Right cardiac atrium (tissue), 5 donors: ENCODE measurements around the gene KPNA4. TPM values are rescaled to one million over a fixed set of nuclear protein-coding genes. Genes with fewer than 3 reads are reported as not detected.
"Not testable (repeated sequence)": the region's sequence is repeated elsewhere in the genome, so short reads cannot be mapped to it uniquely, and the experiment has no call there.

Experiments
- ATAC-seq, 2 donors: fragments of 200-7000 bp; cut with Tn5 transposase; one replicate each; pipeline versions ENCODE4 v1.8.0 to v1.9.1; 2020; ENCODE audit warnings: moderate library complexity in 2 of 2, mild to moderate bottlenecking in 1 of 2
- DNase-seq, 3 donors: peaks; one replicate each; pipeline ENCODE4 v3.0.0-alpha.2; 2020
- H3K27ac ChIP-seq: one replicate; pipeline ENCODE4 v1.5.1; 2013; ENCODE audit warnings: mild to moderate bottlenecking, low read length, control low read depth, moderate library complexity
- H3K27me3 ChIP-seq: one replicate; pipeline ENCODE4 v1.6.1; 2013; ENCODE audit not compliant: control insufficient read depth, insufficient read depth
- H3K4me1 ChIP-seq: one replicate; pipeline ENCODE4 v1.6.1; 2013; ENCODE audit warnings: low read length; ENCODE audit not compliant: control insufficient read depth, insufficient read depth
- H3K4me3 ChIP-seq: one replicate; pipeline ENCODE4 v1.5.1; 2013; ENCODE audit warnings: low read length, control low read depth
- H3K9me3 ChIP-seq: one replicate; pipeline ENCODE4 v1.6.1; 2013; ENCODE audit warnings: low read length; ENCODE audit not compliant: control insufficient read depth
- WGBS: extraction: QIAGEN DNeasy Blood & Tissue Kit; methylation state at CpG from one replicate; pipeline ENCODE4 v1.1.7; 2013; 5-methylcytosine and 5-hydroxymethylcytosine counted together
- intact Hi-C, 4 donors: fragments of 100-400 bp; cut with DNase I; formaldehyde crosslinking; loops; one replicate each; pipeline versions ENCODE4 v1.11.0 to v1.14.0; 2022 to 2023
- polyA plus RNA-seq: library from polyadenylated mRNA; stranded (reverse); fragments of 200-250 nt; gene quantifications from one replicate; pipeline ENCODE4 v1.2.3, GENCODE V29; 2013
- total RNA-seq, 4 donors: library from RNA; stranded (reverse); fragmentation: NEBNext Ultra II Directional; extraction: Animal tissue kit (Norgen Biotek cat#: 25700); gene quantifications; one replicate each; pipeline ENCODE4 v1.2.1, GENCODE V29; 2021
- donor health status: healthy with polysubstance abuse.
- donor health status: DM: no; HTN: yes; CAD: no.
- donor health status: DM: no; HTN: no; CAD: no.
- donor health status: DM: no; HTN: yes; CAD: no; lungs with severe emphysema.
- donor health status: DM: yes; HTN: yes; CAD: no.

Gene KPNA4
- total and polyA plus RNA-seq, 5 donors = 27.9 to 132 (median 101) TPM

DNA sequence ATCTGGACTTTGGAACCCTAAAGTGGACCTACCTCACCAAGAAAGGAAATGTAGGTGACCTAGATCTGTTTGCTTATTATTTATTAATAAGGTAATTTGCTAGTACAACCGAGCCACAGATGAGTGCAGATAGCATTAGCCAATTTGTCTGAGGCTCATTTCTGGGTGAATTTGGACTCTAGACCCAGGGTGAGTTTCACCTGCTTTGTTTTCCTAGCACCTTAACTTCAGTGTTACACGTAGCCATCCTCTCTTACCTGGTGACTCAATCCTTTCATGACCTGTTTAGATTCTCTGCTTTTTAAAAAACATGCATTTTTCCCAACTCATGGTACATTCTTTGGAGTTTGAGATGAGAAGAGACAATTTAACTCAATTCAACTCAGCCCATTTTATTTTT lies 33.5 kb upstream of the KPNA4 start:
- DNase-seq = no peak
- no peaks in the 10 kb centered on the region for H3K9me3 ChIP-seq
- no peaks in the 10 kb centered on the region for H3K27me3 ChIP-seq
- ATAC-seq = no peak
- WGBS = 78% methylated on average over 2 of the region's 2 CpGs
- intact Hi-C loops = no loop called here
- H3K27ac ChIP-seq = no peak overlapping the region
- no peaks in the 10 kb centered on the region for H3K4me1 ChIP-seq
- no peak overlapping the region for H3K4me3 ChIP-seq

DNA sequence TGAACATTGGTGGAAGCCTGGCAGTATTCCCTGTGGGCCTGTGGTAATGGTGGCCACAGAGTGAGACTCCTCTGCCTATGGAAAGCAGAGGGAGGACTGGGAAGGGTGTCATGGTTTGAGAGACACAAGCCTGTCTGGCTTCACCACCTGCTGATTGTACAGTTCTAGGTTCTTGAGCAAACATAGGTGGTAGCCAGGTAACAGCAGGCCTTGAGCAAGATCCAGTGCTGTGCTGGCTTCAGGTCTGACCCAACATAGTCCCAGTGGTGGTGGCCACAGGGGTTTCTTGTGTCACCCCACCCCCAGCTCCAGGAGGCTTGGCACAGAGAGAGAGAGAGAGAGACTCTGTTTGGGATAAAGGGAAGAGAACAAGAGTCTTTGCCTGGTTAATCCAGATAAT lies 22.7 kb upstream of the KPNA4 start:
- Histone ChIP-seq H3K4me1 (peaks cover 2% of the 10 kb centered on the region), H3K27ac (no peak overlapping the region), H3K9me3 (no peaks in the 10 kb centered on the region), H3K27me3 (no peaks in the 10 kb centered on the region), H3K4me3 (no peak overlapping the region)
- no peak for DNase-seq
- intact Hi-C loops = no loop called here
- no peak for ATAC-seq

DNA sequence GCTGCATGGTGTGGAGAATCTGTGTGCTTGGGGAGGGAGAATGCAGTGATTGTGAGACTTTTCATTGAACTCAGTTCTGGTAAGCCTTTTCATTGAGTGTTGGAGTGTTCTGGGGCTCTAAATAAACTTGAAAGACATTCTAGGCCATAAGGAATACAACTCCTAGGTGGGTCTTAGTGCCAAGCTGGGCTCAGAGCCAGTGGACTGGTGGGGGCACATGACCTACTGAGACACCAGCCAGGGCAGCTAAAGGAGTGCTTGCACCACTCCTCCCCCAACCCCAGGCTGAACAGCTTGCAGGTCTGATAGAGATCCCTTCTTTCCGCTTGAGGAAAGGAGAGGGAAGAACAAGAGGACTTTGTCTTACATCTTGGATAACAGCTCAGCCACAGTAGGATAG lies 21.7 kb upstream of the KPNA4 start:
- ATAC-seq = no peak

DNA sequence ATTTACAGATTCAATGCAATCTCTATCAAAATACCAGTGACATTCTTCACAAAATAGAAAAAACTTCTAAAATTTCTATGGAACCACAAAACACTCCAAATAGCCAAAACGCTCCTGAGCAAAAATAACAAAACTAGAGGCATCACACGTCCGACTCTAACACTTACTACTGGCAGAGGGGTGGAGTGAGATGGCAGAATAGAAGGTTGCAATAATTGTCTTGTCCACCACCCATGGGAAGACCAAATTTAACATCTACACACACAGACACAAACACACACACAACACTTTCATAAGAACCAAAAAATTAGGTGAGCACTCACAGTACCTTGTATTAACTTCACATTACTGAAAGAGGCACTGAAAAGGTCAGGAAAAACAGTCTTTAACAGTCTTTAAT lies 21.3 kb upstream of the KPNA4 start:
- intact Hi-C loops = no loop called here
- 87% methylated on average over 3 of the region's 3 CpGs for WGBS
- ATAC-seq = no peak

More for the DNA sequence above, 21.7 kb upstream of the KPNA4 start:
- Histone ChIP-seq H3K27ac (no peak overlapping the region), H3K9me3 (no peaks in the 10 kb centered on the region), H3K4me1 (peaks cover 2% of the 10 kb centered on the region), H3K4me3 (no peak overlapping the region), H3K27me3 (no peaks in the 10 kb centered on the region)
- intact Hi-C loops = no loop called here
- 100% methylated on average over 1 of the region's 1 CpG for WGBS
- DNase-seq = peak in 1 of 3 donors; percentile 38

DNA sequence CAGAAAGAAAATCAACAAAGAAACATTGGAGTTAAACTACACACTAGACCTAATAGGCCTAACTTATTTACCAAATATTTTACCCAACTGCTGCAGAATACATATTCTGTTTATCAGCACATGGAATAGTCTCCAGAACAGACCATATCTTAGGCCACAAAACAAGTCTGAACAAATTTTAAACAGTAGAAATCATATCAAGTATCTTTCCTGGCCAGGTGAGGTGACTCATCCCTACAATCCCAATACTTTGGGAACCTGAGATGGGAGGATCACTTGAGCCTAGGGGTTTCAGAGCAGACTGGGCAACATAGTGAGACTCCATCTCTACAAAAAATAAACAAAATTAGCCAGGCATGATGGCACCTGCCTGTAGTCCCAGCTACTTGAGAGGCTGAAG lies 18.1 kb upstream of the KPNA4 start:
- intact Hi-C loops = no loop called here
- Histone ChIP-seq H3K27me3 (no peaks in the 10 kb centered on the region), H3K27ac (no peak overlapping the region), H3K4me3 (no peak overlapping the region), H3K4me1 (peaks cover 2% of the 10 kb centered on the region), H3K9me3 (no peaks in the 10 kb centered on the region)
- no peak for ATAC-seq
- no peak for DNase-seq

More for the DNA sequence above, 21.3 kb upstream of the KPNA4 start:
- Histone ChIP-seq H3K4me3 (no peak overlapping the region), H3K27ac (no peak overlapping the region), H3K4me1 (peaks cover 2% of the 10 kb centered on the region), H3K27me3 (no peaks in the 10 kb centered on the region), H3K9me3 (no peaks in the 10 kb centered on the region)
- DNase-seq = no peak

DNA sequence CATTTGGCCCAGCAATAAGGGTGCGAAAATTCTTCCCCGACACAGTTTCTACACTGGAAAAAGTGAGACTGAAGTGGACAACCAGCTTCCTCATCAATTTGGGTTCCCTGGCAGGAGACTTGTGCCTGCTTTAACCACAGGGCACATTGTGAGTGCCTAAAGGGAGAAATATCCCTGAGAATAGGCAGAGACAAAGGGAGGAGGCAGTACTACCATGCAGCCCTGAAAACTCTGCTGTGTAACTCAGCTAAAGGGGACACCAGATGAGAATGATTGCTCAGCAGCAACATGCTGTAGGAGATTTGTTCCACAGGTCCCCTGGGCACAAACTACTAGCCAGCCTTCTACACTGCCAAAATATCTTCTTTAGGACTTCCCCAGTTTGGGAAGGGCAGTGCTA lies 15.6 kb upstream of the KPNA4 start:
- H3K27me3 ChIP-seq = no peaks in the 10 kb centered on the region
- H3K4me3 ChIP-seq = no peak overlapping the region
- no peak overlapping the region for H3K27ac ChIP-seq
- no peaks in the 10 kb centered on the region for H3K9me3 ChIP-seq
- WGBS = 90% methylated on average over 2 of the region's 2 CpGs
- intact Hi-C loops = no loop called here
- no peaks in the 10 kb centered on the region for H3K4me1 ChIP-seq
- DNase-seq (no peak), ATAC-seq (no peak)

DNA sequence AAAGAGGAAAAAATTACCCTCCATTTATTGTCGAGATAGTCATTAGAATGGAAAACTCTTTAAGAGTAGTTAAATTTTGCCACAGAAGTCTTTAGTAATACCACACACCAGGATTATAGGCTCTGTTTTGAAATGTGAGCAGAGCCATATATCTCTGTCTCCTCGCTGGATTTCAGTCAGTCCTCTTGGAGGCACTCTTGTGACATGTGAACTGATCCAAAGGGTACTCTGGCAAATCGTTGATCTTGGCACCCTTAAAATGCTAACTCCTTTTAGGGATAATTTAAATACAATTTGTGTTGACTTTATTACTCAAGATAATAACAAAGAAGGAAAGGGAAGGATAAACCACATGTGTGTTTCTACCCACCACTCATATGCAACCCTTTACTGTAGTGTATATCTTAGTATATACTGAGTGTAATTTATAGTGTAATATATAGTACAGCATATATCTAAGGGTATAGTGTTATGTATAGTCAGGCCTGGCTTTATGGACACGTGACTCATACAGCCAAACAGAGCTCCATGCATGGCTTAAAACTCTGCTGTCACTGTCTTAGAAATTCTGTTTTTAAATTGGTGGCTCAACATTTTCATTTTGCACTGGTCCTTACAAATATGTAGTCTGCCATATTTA lies 12.3 kb upstream of the KPNA4 start:
- 45% methylated on average over 4 of the region's 4 CpGs for WGBS
- Histone ChIP-seq H3K4me1 (no peaks in the 10 kb centered on the region), H3K27me3 (no peaks in the 10 kb centered on the region), H3K9me3 (no peaks in the 10 kb centered on the region), H3K27ac (no peak overlapping the region), H3K4me3 (no peak overlapping the region)
- ATAC-seq (peak; percentile 62 to 79), DNase-seq (no peak)
- intact Hi-C loops = no loop called here

DNA sequence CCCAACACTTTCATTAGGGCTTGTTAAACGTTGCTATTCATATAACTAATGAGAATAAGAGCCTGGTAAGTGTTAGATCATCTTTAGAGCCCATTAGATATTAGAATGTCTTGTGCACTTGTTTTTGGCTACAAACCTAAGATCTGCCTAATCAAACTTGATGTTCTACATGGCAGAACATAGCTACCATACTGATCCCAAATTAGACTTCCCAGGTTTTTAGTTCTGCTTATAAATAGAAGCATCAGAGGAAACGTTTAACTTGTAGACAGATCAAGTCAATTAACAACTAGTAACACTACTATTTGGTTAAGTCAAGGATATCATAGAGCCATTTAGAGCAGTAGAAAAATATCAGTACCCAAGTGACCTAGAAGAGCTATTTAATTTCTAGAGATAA lies 11.7 kb upstream of the KPNA4 start:
- DNase-seq (no peak), ATAC-seq (peak; percentile 21 to 74)
- intact Hi-C loops = no loop called here
- 33% methylated on average over 2 of the region's 2 CpGs for WGBS
- Histone ChIP-seq H3K4me3 (no peak overlapping the region), H3K27me3 (no peaks in the 10 kb centered on the region), H3K27ac (no peak overlapping the region), H3K4me1 (no peaks in the 10 kb centered on the region), H3K9me3 (no peaks in the 10 kb centered on the region)

DNA sequence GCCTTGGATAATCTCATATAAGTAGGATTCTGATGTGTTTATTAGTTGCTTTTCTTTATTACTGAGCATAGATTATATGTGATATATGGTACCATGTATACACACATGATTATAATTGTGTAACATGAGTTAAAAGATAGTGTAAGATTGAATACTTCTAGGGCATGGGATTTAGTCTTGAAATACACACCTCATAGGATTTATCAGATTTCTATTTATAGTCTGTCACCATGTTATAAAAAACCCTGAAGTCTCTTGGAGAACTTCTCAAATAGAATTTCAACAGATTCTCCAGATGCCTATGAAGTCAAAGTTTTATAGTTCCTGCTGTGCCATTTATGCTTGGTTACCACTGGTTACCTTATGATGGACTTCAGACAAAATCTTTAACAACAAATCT lies 11.2 kb upstream of the KPNA4 start:
- no peak for DNase-seq
- Histone ChIP-seq H3K27me3 (no peaks in the 10 kb centered on the region), H3K9me3 (no peaks in the 10 kb centered on the region), H3K4me1 (no peaks in the 10 kb centered on the region), H3K4me3 (no peak overlapping the region), H3K27ac (no peak overlapping the region)
- no peak for ATAC-seq
- intact Hi-C loops = no loop called here

DNA sequence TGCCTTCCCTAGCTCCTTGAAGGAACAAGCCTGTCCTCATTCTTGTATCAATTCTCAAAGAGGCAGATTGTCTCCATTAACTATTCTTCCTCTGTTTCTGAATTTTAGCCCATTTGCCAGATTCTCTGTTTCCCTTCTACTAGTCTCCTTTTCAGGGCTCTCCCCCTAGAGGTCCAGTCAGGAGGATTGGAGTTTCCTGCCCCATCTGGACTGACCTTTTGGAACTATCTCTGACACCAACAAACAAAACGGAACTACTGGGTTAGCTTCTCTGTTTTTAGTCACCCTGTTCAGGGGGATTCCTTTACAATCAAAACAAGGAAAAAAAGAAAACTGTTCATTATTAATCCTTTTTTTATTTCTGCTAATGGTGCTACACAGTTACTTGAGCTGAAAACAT lies 10.2 kb upstream of the KPNA4 start:
- Histone ChIP-seq H3K4me1 (no peaks in the 10 kb centered on the region), H3K9me3 (no peaks in the 10 kb centered on the region), H3K4me3 (no peak overlapping the region), H3K27ac (no peak overlapping the region), H3K27me3 (no peaks in the 10 kb centered on the region)
- no peak for ATAC-seq
- 63% methylated on average over 1 of the region's 1 CpG for WGBS
- no peak for DNase-seq
- intact Hi-C loops = no loop called here

DNA sequence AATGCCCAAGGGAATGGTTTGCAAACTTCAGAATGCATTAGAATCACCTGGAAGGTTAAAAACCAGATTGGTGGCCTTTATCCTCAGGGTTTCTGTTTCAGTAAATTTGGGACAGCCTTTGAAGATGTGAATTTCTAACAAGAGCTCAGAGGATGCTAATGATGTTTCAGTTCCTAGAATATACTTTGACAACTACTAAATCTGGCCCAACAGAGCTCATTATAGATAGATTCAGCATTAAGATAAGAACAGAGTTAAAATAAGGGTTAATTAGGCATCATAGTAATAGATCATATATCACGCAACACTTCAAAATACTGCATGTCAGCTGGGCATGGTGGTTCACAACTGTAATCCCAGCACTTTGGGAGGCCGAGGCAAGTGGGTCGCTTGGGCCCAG lies 9.3 kb upstream of the KPNA4 start:
- no peak overlapping the region for H3K27ac ChIP-seq
- intact Hi-C loops = no loop called here
- no peak for DNase-seq

DNA sequence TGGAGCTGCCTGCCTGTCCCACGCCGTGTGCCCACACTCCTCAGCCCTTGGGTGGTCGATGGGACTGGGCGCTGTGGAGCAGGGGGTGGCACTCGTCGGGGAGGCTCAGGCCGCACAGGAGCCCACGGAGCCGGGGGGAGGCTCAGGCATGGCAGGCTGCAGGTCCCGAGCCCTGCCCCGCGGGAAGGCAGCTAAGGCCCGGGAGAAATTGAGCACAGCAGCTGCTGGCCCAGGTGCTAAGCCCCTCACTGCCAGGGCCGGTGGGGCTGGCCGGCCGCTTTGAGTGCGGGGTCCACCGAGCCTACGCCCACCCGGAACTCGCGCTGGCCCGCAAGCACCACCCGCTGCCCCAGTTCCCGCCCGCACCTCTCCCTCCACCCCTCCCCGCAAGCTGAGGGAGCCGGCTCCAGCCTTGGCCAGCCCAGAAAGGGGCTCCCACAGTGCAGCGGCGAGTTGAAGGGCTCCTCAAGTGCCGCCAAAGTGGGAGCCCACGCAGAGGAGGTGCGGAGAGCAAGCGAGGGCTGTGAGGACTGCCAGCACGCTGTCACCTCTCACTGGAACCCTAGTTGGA lies 8.7 kb upstream of the KPNA4 start:
- H3K4me1 ChIP-seq, H3K27me3 ChIP-seq, H3K9me3 ChIP-seq, ATAC-seq, H3K27ac ChIP-seq, H3K4me3 ChIP-seq, intact Hi-C loops: not testable (repeated sequence)
- 98% methylated on average over 35 of the region's 35 CpGs for WGBS
- peak in 1 of 3 donors; percentile 58 for DNase-seq

More for the DNA sequence above, 9.3 kb upstream of the KPNA4 start:
- ATAC-seq = no peak
- Histone ChIP-seq H3K27me3 (no peaks in the 10 kb centered on the region), H3K4me1 (no peaks in the 10 kb centered on the region), H3K9me3 (no peaks in the 10 kb centered on the region), H3K4me3 (no peak overlapping the region)
- WGBS = 95% methylated on average over 3 of the region's 3 CpGs
